T-cell (primary cell): ENCODE results near the gene CELF6. TPM values are rescaled to one million over a fixed set of nuclear protein-coding genes. Genes with fewer than 3 reads are reported as not detected.
A peak's percentile ranks its signal among the peaks of the same experiment; 100 is the strongest.

Experiments used
- ATAC-seq, 4 experiments: fragments of 200-7000 bp in 3 of 4; fragments of 150-1000 bp in 1 of 4; cut with Tn5 transposase; replicated peaks in 1 of 4; 1 replicate in 3 of 4; 2 replicates in 1 of 4; pipeline ENCODE4 v1.10.0; 2021; ENCODE audit warnings: moderate library complexity in 3 of 4, mild to moderate bottlenecking in 2 of 4, moderate number of reproducible peaks in 1 of 4
- CTCF ChIA-PET, 2 donors: fragments of 300-600 bp; sonication (Branson Sonifier 250); formaldehyde crosslinking; loops; one replicate each; lab custom pipeline; 2022; ENCODE audit warnings: antibody characterized with exemption in 2 of 2; lab: Charles Lee
- POLR2A ChIA-PET, 2 donors: fragments of 300-600 bp; sonication (Branson Sonifier 250); formaldehyde crosslinking; loops; one replicate each; lab custom pipeline; 2022; ENCODE audit warnings: antibody characterized with exemption in 2 of 2; lab: Charles Lee
- DNase-seq, 35 experiments: peaks; one replicate each; pipeline versions ENCODE4 v3.0.0 to v3.0.0-alpha.2; 2013 to 2023
- H3K27ac ChIP-seq: one replicate; pipeline ENCODE4 v1.5.1; 2013; ENCODE audit warnings: low read length
- H3K27me3 ChIP-seq, 2 experiments: replicated peaks in 1 of 2; 1 replicate in 1 of 2; 2 replicates in 1 of 2; pipeline versions ENCODE4 v1.6.1 to v1.7.0; 2013; ENCODE audit warnings: low read length in 1 of 2, mixed read lengths in 1 of 2; ENCODE audit not compliant: control insufficient read depth in 2 of 2, insufficient read depth in 2 of 2; ENCODE audit errors: extremely low read depth in 1 of 2
- H3K36me3 ChIP-seq, 2 donors: 1 replicate in 1 of 2; 2 replicates in 1 of 2; pipeline versions ENCODE4 v1.6.1 to v1.7.0; 2013; ENCODE audit warnings: low read length in 1 of 2; ENCODE audit not compliant: control insufficient read depth in 2 of 2, insufficient read depth in 1 of 2; ENCODE audit errors: extremely low read depth in 1 of 2
- H3K4me1 ChIP-seq, 2 experiments: 1 replicate in 1 of 2; 2 replicates in 1 of 2; pipeline versions ENCODE4 v1.6.1 to v1.7.0; 2013; ENCODE audit warnings: low read length in 2 of 2, mixed read lengths in 1 of 2; ENCODE audit not compliant: insufficient read depth in 2 of 2, control insufficient read depth in 1 of 2; ENCODE audit errors: extremely low read depth in 1 of 2
- H3K4me3 ChIP-seq, 2 donors: 1 replicate in 1 of 2; 2 replicates in 1 of 2; pipeline versions ENCODE4 v1.5.1 to v1.7.0; 2013; ENCODE audit warnings: mild to moderate bottlenecking in 2 of 2, low read length in 1 of 2, moderate library complexity in 1 of 2; ENCODE audit not compliant: control insufficient read depth in 1 of 2; ENCODE audit errors: extremely low read depth in 1 of 2
- H3K9me3 ChIP-seq: 2 replicates; pipeline ENCODE4 v1.7.0; 2013
- H3K27ac Mint-ChIP-seq, 2 donors: one replicate each; pipeline ENCODE4 v1.8.0; 2020 to 2021; ENCODE audit warnings: mild to moderate bottlenecking in 2 of 2, mixed read lengths in 2 of 2
- H3K27me3 Mint-ChIP-seq, 2 donors: one replicate each; pipeline ENCODE4 v1.8.0; 2021 to 2022; ENCODE audit warnings: mixed read lengths in 2 of 2
- H3K36me3 Mint-ChIP-seq: one replicate; pipeline ENCODE4 v1.8.0; 2021; ENCODE audit warnings: mixed read lengths
- H3K4me1 Mint-ChIP-seq, 3 donors: one replicate each; pipeline ENCODE4 v1.8.0; 2020 to 2022; ENCODE audit warnings: mixed read lengths in 3 of 3, mild to moderate bottlenecking in 1 of 3
- H3K4me3 Mint-ChIP-seq, 3 donors: one replicate each; pipeline ENCODE4 v1.8.0; 2020 to 2022; ENCODE audit warnings: mild to moderate bottlenecking in 3 of 3, mixed read lengths in 3 of 3, moderate library complexity in 3 of 3
- H3K9me3 Mint-ChIP-seq, 3 donors: one replicate each; pipeline ENCODE4 v1.8.0; 2020 to 2022; ENCODE audit warnings: mixed read lengths in 3 of 3
- WGBS: methylation state at CpG from one replicate; pipeline ENCODE4 v1.1.5; 2013; ENCODE audit warnings: missing lambda C conversion rate; ENCODE audit not compliant: insufficient coverage; 5-methylcytosine and 5-hydroxymethylcytosine counted together
- total RNA-seq, 35 experiments: library from RNA in 6 of 35; stranded (reverse) in 6 of 35; fragments of 120-200 nt in 1 of 35; gene quantifications; one replicate each; pipeline versions ENCODE4 v1.2.1 to v1.2.4 and lab custom pipeline; 2013 to 2026

Gene CELF6
- total RNA-seq, 5 donors from 2014 or later (not counting 1 experiment from before 2014, with no cell fraction given) = 1.8 to 5.6 (median 3.0) TPM

- CTCF ChIA-PET = interaction anchor here (0.5 to 0.6 kb wide), 2 partner anchors 24 to 281 kb away, joined by 4 to 8 read pairs; no protein-coding TSS in a partner anchor
- H3K27me3 ChIP-seq = no peaks in the 10 kb centered on the region
- H3K4me3 ChIP-seq = no peak overlapping the region
- H3K4me1 Mint-ChIP-seq = no peaks in the 10 kb centered on the region
- no peaks in the 10 kb centered on the region for H3K4me1 ChIP-seq
- H3K27ac Mint-ChIP-seq = no peak overlapping the region
- ATAC-seq (no peak), DNase-seq (no peak)
- peaks cover 14% of the 10 kb centered on the region for H3K36me3 Mint-ChIP-seq
- H3K27ac ChIP-seq = no peak overlapping the region
- H3K9me3 ChIP-seq = no peaks in the 10 kb centered on the region
- H3K4me3 Mint-ChIP-seq = no peak overlapping the region
- WGBS = 95% methylated on average over 42 of the region's 52 CpGs
- no peaks in the 10 kb centered on the region for H3K9me3 Mint-ChIP-seq
- H3K36me3 ChIP-seq = no peaks in the 10 kb centered on the region
- POLR2A ChIA-PET = no interaction called here
- H3K27me3 Mint-ChIP-seq = no peaks in the 10 kb centered on the region
Measured at GRCh38 chr15:72289597-72290325, 30.2 kb downstream of the CELF6 start.

- no peak overlapping the region for H3K27ac Mint-ChIP-seq
- H3K4me3 Mint-ChIP-seq = no peak overlapping the region
- CTCF ChIA-PET = interaction anchor here in 1 of 2 donors (0.5 kb wide), 1 partner anchor 282 kb away, joined by 8 read pairs; no protein-coding TSS in a partner anchor
- 92% methylated on average over 39 of the region's 49 CpGs for WGBS
- ATAC-seq (no peak), DNase-seq (no peak)
- no peaks in the 10 kb centered on the region for H3K27me3 ChIP-seq
- no peaks in the 10 kb centered on the region for H3K9me3 Mint-ChIP-seq
- no peaks in the 10 kb centered on the region for H3K4me1 Mint-ChIP-seq
- no peaks in the 10 kb centered on the region for H3K4me1 ChIP-seq
- H3K36me3 Mint-ChIP-seq = peaks cover 10% of the 10 kb centered on the region
- no peaks in the 10 kb centered on the region for H3K9me3 ChIP-seq
- no peak overlapping the region for H3K4me3 ChIP-seq
- H3K36me3 ChIP-seq = no peaks in the 10 kb centered on the region
- POLR2A ChIA-PET = no interaction called here
- H3K27me3 Mint-ChIP-seq = no peaks in the 10 kb centered on the region
- no peak overlapping the region for H3K27ac ChIP-seq
Measured at GRCh38 chr15:72288796-72289596, 31.0 kb downstream of the CELF6 start.

GRCh38 chr15:72285927-72286516 lies 33.9 kb downstream of the CELF6 start:
- H3K4me1 ChIP-seq = no peaks in the 10 kb centered on the region
- DNase-seq = peak in 31 of 35 experiments; percentile 13 to 66 (median 40)
- CTCF ChIA-PET = interaction anchor here in 1 of 2 donors (1.5 kb wide), 1 partner anchor 59 kb away, joined by 4 read pairs; no protein-coding TSS in a partner anchor
- no peaks in the 10 kb centered on the region for H3K36me3 ChIP-seq
- H3K9me3 Mint-ChIP-seq = no peaks in the 10 kb centered on the region
- no peak overlapping the region for H3K4me3 Mint-ChIP-seq
- no peak overlapping the region for H3K27ac ChIP-seq
- H3K4me3 ChIP-seq = no peak overlapping the region
- 67% methylated on average over 3 of the region's 10 CpGs for WGBS
- H3K9me3 ChIP-seq = no peaks in the 10 kb centered on the region
- no peaks in the 10 kb centered on the region for H3K27me3 ChIP-seq
- H3K27ac Mint-ChIP-seq = no peak overlapping the region
- H3K27me3 Mint-ChIP-seq = no peaks in the 10 kb centered on the region
- POLR2A ChIA-PET = no interaction called here
- peaks cover 3% of the 10 kb centered on the region for H3K36me3 Mint-ChIP-seq
- peak; percentile 68 to 76 (median 72) for ATAC-seq
- H3K4me1 Mint-ChIP-seq = no peaks in the 10 kb centered on the region

GRCh38 chr15:72285402-72285801 lies 34.6 kb downstream of the CELF6 start:
- 100% methylated on average over 1 of the region's 3 CpGs for WGBS
- H3K36me3 Mint-ChIP-seq = no peaks in the 10 kb centered on the region
- Histone ChIP-seq H3K36me3 (no peaks in the 10 kb centered on the region), H3K27me3 (no peaks in the 10 kb centered on the region), H3K4me3 (no peak overlapping the region), H3K9me3 (no peaks in the 10 kb centered on the region), H3K4me1 (no peaks in the 10 kb centered on the region), H3K27ac (no peak overlapping the region)
- H3K4me3 Mint-ChIP-seq = no peak overlapping the region
- no peak for DNase-seq
- POLR2A ChIA-PET = no interaction called here
- no peaks in the 10 kb centered on the region for H3K4me1 Mint-ChIP-seq
- H3K27ac Mint-ChIP-seq = no peak overlapping the region
- CTCF ChIA-PET = interaction anchor here in 1 of 2 donors (1.5 kb wide), 1 partner anchor 59 kb away, joined by 4 read pairs; no protein-coding TSS in a partner anchor
- no peaks in the 10 kb centered on the region for H3K9me3 Mint-ChIP-seq
- ATAC-seq = no peak
- no peaks in the 10 kb centered on the region for H3K27me3 Mint-ChIP-seq

- no peaks in the 10 kb centered on the region for H3K4me1 ChIP-seq
- WGBS = no CpG with 5 or more reads among the region's 1 CpG
- no peaks in the 10 kb centered on the region for H3K9me3 ChIP-seq
- no peaks in the 10 kb centered on the region for H3K9me3 Mint-ChIP-seq
- H3K27me3 Mint-ChIP-seq = no peaks in the 10 kb centered on the region
- ChIA-PET POLR2A (no interaction called here), CTCF (interaction anchor here in 1 of 2 donors (0.6 kb wide), 1 partner anchor 1665 kb away, joined by 3 read pairs; no protein-coding TSS in a partner anchor)
- no peaks in the 10 kb centered on the region for H3K27me3 ChIP-seq
- no peaks in the 10 kb centered on the region for H3K36me3 ChIP-seq
- no peak for ATAC-seq
- no peaks in the 10 kb centered on the region for H3K4me1 Mint-ChIP-seq
- H3K27ac Mint-ChIP-seq = no peak overlapping the region
- no peak overlapping the region for H3K27ac ChIP-seq
- no peak overlapping the region for H3K4me3 Mint-ChIP-seq
- H3K36me3 Mint-ChIP-seq = no peaks in the 10 kb centered on the region
- no peak overlapping the region for H3K4me3 ChIP-seq
- DNase-seq = no peak
Measured at GRCh38 chr15:72284781-72285180, 35.2 kb downstream of the CELF6 start.

GRCh38 chr15:72281713-72282112 lies 38.2 kb downstream of the CELF6 start:
- H3K4me1 Mint-ChIP-seq = no peaks in the 10 kb centered on the region
- Histone ChIP-seq H3K36me3 (no peaks in the 10 kb centered on the region), H3K4me3 (no peak overlapping the region), H3K27ac (no peak overlapping the region), H3K27me3 (no peaks in the 10 kb centered on the region), H3K4me1 (no peaks in the 10 kb centered on the region), H3K9me3 (no peaks in the 10 kb centered on the region)
- H3K27me3 Mint-ChIP-seq = no peaks in the 10 kb centered on the region
- no peak for ATAC-seq
- H3K36me3 Mint-ChIP-seq = no peaks in the 10 kb centered on the region
- 83% methylated on average over 2 of the region's 3 CpGs for WGBS
- no peaks in the 10 kb centered on the region for H3K9me3 Mint-ChIP-seq
- POLR2A ChIA-PET = no interaction called here
- H3K4me3 Mint-ChIP-seq = no peak overlapping the region
- CTCF ChIA-PET = no interaction called here
- no peak for DNase-seq
- H3K27ac Mint-ChIP-seq = no peak overlapping the region
